AG04450 (cell line): ENCODE results near the gene WNT3. TPM values are rescaled to one million over a fixed set of nuclear protein-coding genes. Genes with fewer than 3 reads are reported as not detected.
"Not testable (repeated sequence)": the region's sequence is repeated elsewhere in the genome, so short reads cannot be mapped to it uniquely, and the experiment has no call there.

Experiments used
- CTCF ChIA-PET: fragments of 300-600, 350-600 bp; formaldehyde crosslinking; extraction: SDS; loops from one replicate; lab custom pipeline; 2022; ENCODE audit warnings: antibody characterized with exemption, inconsistent platforms; lab: Charles Lee
- POLR2A ChIA-PET: fragments of 350-600 bp; formaldehyde crosslinking; extraction: SDS; loops from one replicate; lab custom pipeline; 2021; ENCODE audit warnings: antibody characterized with exemption, inconsistent platforms; lab: Yijun Ruan, JAX
- DNase-seq: peaks from one replicate; pipeline ENCODE4 v3.0.0-alpha.2; 2011; ENCODE audit warnings: low read depth, low spot score
- H3K27ac ChIP-seq: one replicate; pipeline ENCODE4 v1.5.1; 2012; ENCODE audit warnings: low read depth, low read length, control low read depth
- H3K27me3 ChIP-seq: one replicate; pipeline ENCODE4 v1.6.0; 2012; ENCODE audit warnings: low read length; ENCODE audit not compliant: control insufficient read depth, insufficient read depth
- H3K4me3 ChIP-seq: 2 replicates; pipeline ENCODE4 v1.5.1; 2011; ENCODE audit warnings: mild to moderate bottlenecking, low read depth, low read length, control low read depth
- H3K9me3 ChIP-seq: 2 replicates; pipeline ENCODE4 v1.5.1; 2012; ENCODE audit warnings: low read length; ENCODE audit not compliant: control insufficient read depth, insufficient read depth
- CTCF ChIP-seq: IDR thresholded peaks from 2 replicates; pipeline ENCODE4 v1.5.1; 2011; ENCODE audit warnings: low read depth, low read length, control low read depth, inconsistent platforms
- polyA plus RNA-seq: library from polyadenylated mRNA; depleted of rRNA; stranded (reverse); fragments of >200 nt; gene quantifications from 2 replicates; pipeline ENCODE4 v1.2.3, GENCODE V29; 2011

WNT3 gene
- polyA plus RNA-seq, 1 experiment: 1.4 TPM

DNA sequence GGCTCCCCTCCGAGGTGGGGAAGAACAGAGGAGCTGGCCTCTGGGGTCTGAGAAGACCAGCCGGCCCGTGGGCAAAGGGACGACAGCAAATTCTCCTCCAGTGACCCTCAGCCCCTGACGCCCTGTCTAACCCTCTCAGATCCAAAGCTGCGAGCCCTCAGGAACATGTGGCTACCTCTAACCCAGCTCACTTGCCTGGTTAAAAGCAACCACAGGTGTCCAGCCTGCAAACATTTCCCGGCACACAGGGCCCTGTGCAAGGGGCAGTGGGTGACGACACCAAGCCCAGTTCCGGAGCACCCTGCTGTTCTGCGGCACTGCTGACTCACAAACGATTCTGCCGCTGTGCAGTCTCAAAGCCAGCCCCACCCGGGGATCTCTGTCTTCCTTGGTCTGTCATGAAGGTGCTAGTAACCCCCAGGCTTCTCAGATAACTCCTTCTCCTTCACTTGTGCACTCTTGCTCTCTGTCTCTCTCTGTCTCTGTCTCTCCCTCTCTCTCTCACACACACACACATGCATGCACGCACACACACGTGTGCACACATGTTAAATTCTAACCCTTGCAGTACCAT lies 23.0 kb downstream of the WNT3 start:
- CTCF ChIA-PET: interaction anchor here (0.7 kb wide), 1 partner anchor 40 kb away, joined by 3 read pairs; no protein-coding TSS in a partner anchor
- POLR2A ChIA-PET: no interaction called here
- H3K27me3 ChIP-seq: peaks cover 52% of the 10 kb centered on the region
- H3K4me3 ChIP-seq: no peak overlapping the region
- DNase-seq: no peak
- H3K27ac ChIP-seq: no peak overlapping the region
- no peaks in the 10 kb centered on the region; the same call in 1 of the 2 replicates for H3K9me3 ChIP-seq
- no peak for TF ChIP-seq CTCF

- TF ChIP-seq CTCF: no peak
- H3K4me3 ChIP-seq: no peak overlapping the region
Observed at GRCh38 chr17:46794318-46794717, 24.2 kb downstream of the WNT3 start.

GRCh38 chr17:46793541-46793940 lies 25.0 kb downstream of the WNT3 start:
- no peak for TF ChIP-seq CTCF
- no peak for DNase-seq
- H3K27ac ChIP-seq: no peak overlapping the region
- POLR2A ChIA-PET: no interaction called here
- peaks cover 11% of the 10 kb centered on the region for H3K9me3 ChIP-seq
- no peak overlapping the region for H3K4me3 ChIP-seq
- peaks cover 64% of the 10 kb centered on the region for H3K27me3 ChIP-seq
- CTCF ChIA-PET: interaction anchor here (1.0 kb wide), 1 partner anchor 8 kb away, joined by 3 read pairs; no protein-coding TSS in a partner anchor

More at GRCh38 chr17:46794318-46794717, 24.2 kb downstream of the WNT3 start:
- DNase-seq: no peak
- CTCF ChIA-PET: interaction anchor here (1.0 kb wide), 1 partner anchor 9 kb away, joined by 3 read pairs; no protein-coding TSS in a partner anchor
- H3K27ac ChIP-seq: no peak overlapping the region
- peaks cover 58% of the 10 kb centered on the region for H3K27me3 ChIP-seq
- peaks cover 7% of the 10 kb centered on the region for H3K9me3 ChIP-seq
- POLR2A ChIA-PET: no interaction called here

DNA sequence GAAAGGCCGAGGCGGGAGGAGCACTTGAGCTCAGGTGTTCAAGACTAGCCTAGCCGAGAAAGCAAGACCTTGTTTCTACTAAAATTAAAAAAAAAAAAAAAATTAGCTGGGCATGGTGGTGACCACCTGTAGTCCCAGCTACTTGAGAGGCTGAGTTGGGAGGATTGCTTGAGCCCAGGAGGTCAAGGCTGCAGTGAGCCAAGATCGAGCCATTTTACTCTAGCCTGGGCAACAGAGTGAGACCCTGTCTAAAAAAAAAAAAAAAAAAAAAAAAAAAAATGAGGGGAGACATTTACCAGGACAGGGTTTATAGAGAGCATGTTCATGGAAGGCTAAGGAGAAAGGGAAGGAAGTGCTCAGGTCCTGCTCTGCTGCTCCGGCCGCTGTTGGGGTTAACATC lies 25.5 kb downstream of the WNT3 start:
- H3K27me3 ChIP-seq: peaks cover 65% of the 10 kb centered on the region
- H3K9me3 ChIP-seq: peaks cover 11% of the 10 kb centered on the region
- H3K4me3 ChIP-seq, H3K27ac ChIP-seq, POLR2A ChIA-PET, CTCF ChIA-PET, DNase-seq: not testable (repeated sequence)

DNA sequence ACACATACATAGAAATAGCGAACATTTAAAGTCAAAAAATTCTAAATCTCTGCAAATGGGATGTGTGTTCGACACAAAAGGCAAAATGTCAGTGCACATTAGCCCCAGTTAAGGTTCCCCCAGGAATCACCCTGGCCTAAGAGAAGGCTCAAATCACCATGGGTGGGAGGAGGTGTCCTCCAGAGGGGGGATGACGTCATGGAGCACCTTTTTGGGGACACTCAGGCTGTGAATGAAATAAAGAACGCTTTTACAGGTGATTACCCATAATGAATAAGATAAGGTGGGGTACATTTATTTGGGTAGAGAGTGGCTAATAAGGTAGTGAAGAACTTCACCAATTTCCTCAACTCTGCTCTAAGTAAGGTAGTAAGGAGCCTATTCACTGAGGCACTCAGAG lies 26.4 kb downstream of the WNT3 start:
- H3K27ac ChIP-seq: no peak overlapping the region
- DNase-seq: no peak
- peaks cover 60% of the 10 kb centered on the region for H3K27me3 ChIP-seq
- H3K9me3 ChIP-seq: peaks cover 11% of the 10 kb centered on the region
- no peak overlapping the region for H3K4me3 ChIP-seq
- ChIA-PET POLR2A (no interaction called here), CTCF (no interaction called here)
- no peak for TF ChIP-seq CTCF
